GM23338 (cell line): ENCODE results near the gene FMN2. TPM values are rescaled to one million over a fixed set of nuclear protein-coding genes. Genes with fewer than 3 reads are reported as not detected.
A peak's percentile ranks its signal among the peaks of the same experiment; 100 is the strongest.

Source experiments
- ATAC-seq: fragments of 200-7000 bp; cut with Tn5 transposase; 3 replicates; pipeline ENCODE4 v1.9.1; 2020
- DNase-seq: peaks from one replicate; pipeline ENCODE4 v3.0.0-alpha.2; 2015; ENCODE audit warnings: low spot score
- H2AFZ ChIP-seq: fragments of 200-600 bp; sonication (generic); 2 replicates; pipeline ENCODE4 v1.8.0; 2016; ENCODE audit warnings: antibody characterized with exemption, mild to moderate bottlenecking, moderate library complexity
- H3F3A ChIP-seq: fragments of 200-600 bp; sonication (generic); replicated peaks from 2 replicates; pipeline ENCODE4 v1.8.0; 2017; ENCODE audit warnings: antibody characterized with exemption, mixed run types, low read depth
- H3K27ac ChIP-seq: fragments of 200-600 bp; sonication (generic); 2 replicates; pipeline ENCODE4 v1.6.1; 2016; ENCODE audit warnings: low read depth
- H3K27me3 ChIP-seq: fragments of 200-600 bp; sonication (generic); 2 replicates; pipeline ENCODE4 v1.8.0; 2016; ENCODE audit warnings: mild to moderate bottlenecking, mixed run types, moderate library complexity; ENCODE audit not compliant: insufficient read depth
- H3K36me3 ChIP-seq: fragments of 200-600 bp; sonication (generic); 2 replicates; pipeline ENCODE4 v1.8.0; 2016; ENCODE audit warnings: mild to moderate bottlenecking; ENCODE audit not compliant: insufficient read depth
- H3K4me1 ChIP-seq: fragments of 200-600 bp; sonication (generic); 2 replicates; pipeline ENCODE4 v1.8.0; 2016; ENCODE audit warnings: mild to moderate bottlenecking, moderate library complexity; ENCODE audit not compliant: insufficient read depth
- H3K4me2 ChIP-seq: fragments of 200-600 bp; sonication (generic); 2 replicates; pipeline ENCODE4 v1.7.1; 2017; ENCODE audit warnings: mixed run types
- H3K4me3 ChIP-seq: fragments of 200-600 bp; sonication (generic); 2 replicates; pipeline ENCODE4 v1.6.1; 2016; ENCODE audit warnings: mixed run types
- H3K79me2 ChIP-seq: fragments of 200-600 bp; sonication (generic); replicated peaks from 2 replicates; pipeline ENCODE4 v1.8.0; 2017; ENCODE audit warnings: mild to moderate bottlenecking; ENCODE audit not compliant: insufficient read depth
- H3K9me2 ChIP-seq: fragments of 200-600 bp; sonication (generic); 2 replicates; pipeline ENCODE4 v1.8.0; 2017; ENCODE audit not compliant: insufficient read depth
- H4K20me1 ChIP-seq: fragments of 200-600 bp; sonication (generic); replicated peaks from 2 replicates; pipeline ENCODE4 v1.8.0; 2017; ENCODE audit warnings: mild to moderate bottlenecking; ENCODE audit not compliant: insufficient read depth
- H3K27ac Mint-ChIP-seq: 2 replicates; pipeline ENCODE4 v1.8.0; 2020; ENCODE audit warnings: inconsistent platforms, mild to moderate bottlenecking, moderate library complexity, mixed read lengths
- H3K27me3 Mint-ChIP-seq: 3 replicates; pipeline ENCODE4 v1.8.0; 2022; ENCODE audit warnings: low read depth, mild to moderate bottlenecking, moderate library complexity, mixed read lengths, inconsistent platforms; ENCODE audit not compliant: insufficient read depth, poor library complexity
- H3K36me3 Mint-ChIP-seq: 3 replicates; pipeline ENCODE4 v1.8.0; 2021; ENCODE audit warnings: low read depth, mild to moderate bottlenecking, inconsistent platforms, moderate library complexity, mixed read lengths
- H3K4me1 Mint-ChIP-seq: 3 replicates; pipeline ENCODE4 v1.8.0; 2020; ENCODE audit warnings: mild to moderate bottlenecking, inconsistent platforms, mixed read lengths
- H3K4me3 Mint-ChIP-seq: 3 replicates; pipeline ENCODE4 v1.8.0; 2021; ENCODE audit warnings: moderate library complexity, mild to moderate bottlenecking, inconsistent platforms, mixed read lengths
- H3K9me3 Mint-ChIP-seq: 3 replicates; pipeline ENCODE4 v1.8.0; 2020; ENCODE audit warnings: moderate library complexity, mild to moderate bottlenecking, inconsistent platforms, mixed read lengths
- CREB1 ChIP-seq: fragments of 250-450 bp; sonication (Bioruptor Pico); IDR thresholded peaks from 2 replicates; pipeline ENCODE4 v1.5.0; 2020; ENCODE audit warnings: low read depth, mild to moderate bottlenecking, moderate library complexity
- CTCF ChIP-seq, 2 experiments: fragments of 200-600 bp in 1 of 2; sonication (generic) in 1 of 2; conservative IDR thresholded peaks; 2 replicates each; pipeline versions ENCODE4 v1.5.1 to v1.6.1; 2016 to 2017; ENCODE audit warnings: antibody characterized with exemption in 2 of 2, low read depth in 2 of 2, mild to moderate bottlenecking in 2 of 2, moderate library complexity in 1 of 2
- NANOG ChIP-seq: IDR thresholded peaks from 2 replicates; pipeline ENCODE4 v1.6.1; 2016; ENCODE audit warnings: antibody characterized with exemption, borderline replicate concordance
- REST ChIP-seq: IDR thresholded peaks from one replicate; pipeline ENCODE4 v1.6.1; 2018; ENCODE audit warnings: antibody characterized with exemption; ENCODE audit not compliant: unreplicated experiment
- STAT1 ChIP-seq: IDR thresholded peaks from one replicate; pipeline ENCODE4 v1.6.1; 2016; ENCODE audit warnings: antibody characterized with exemption; ENCODE audit not compliant: unreplicated experiment
- ZNF114 ChIP-seq: fragments of 250-450 bp; sonication (Bioruptor Pico); IDR thresholded peaks from 2 replicates; pipeline ENCODE4 v1.5.0; 2020; ENCODE audit warnings: mild to moderate bottlenecking, moderate library complexity
- ZNF331 ChIP-seq: fragments of 250-450 bp; sonication (Bioruptor Pico); IDR thresholded peaks from 2 replicates; pipeline ENCODE4 v1.5.0; 2020; ENCODE audit warnings: low read depth, mild to moderate bottlenecking, moderate library complexity
- ZNF462 ChIP-seq: fragments of 250-450 bp; sonication (Bioruptor Pico); IDR thresholded peaks from 2 replicates; pipeline ENCODE4 v1.5.0; 2020; ENCODE audit warnings: mild to moderate bottlenecking, moderate library complexity
- polyA plus RNA-seq: library from polyadenylated mRNA; unstranded; fragments of >200 nt; fragmentation: Nextera tagmentation; extraction: Ambion mirVana; gene quantifications from 2 replicates; pipeline ENCODE4 v1.2.1, GENCODE V29; 2016
- total RNA-seq: library from RNA; depleted of rRNA; stranded (reverse); fragments of >200 nt; shearing (Covaris generic); gene quantifications from 2 replicates; pipeline ENCODE4 v1.2.3, GENCODE V29; 2014

FMN2 gene
- total and polyA plus RNA-seq, 2 experiments from 2014 or later, result 1.5 to 2.5 TPM

GRCh38 chr1:240254778-240255291, 163.2 kb downstream of the FMN2 start (continued):
- TF ChIP-seq ZNF462 (CRISPR knock-in tag), result no peak
- TF ChIP-seq CTCF (conservative IDR thresholded peaks at IDR 0.05; ENCODE audit: low read depth in 2 of 2), result peak; percentile 14 to 38; a peak in 2 of 4 replicates

GRCh38 chr1:240255922-240256321, 164.2 kb downstream of the FMN2 start:
- H3K4me1 Mint-ChIP-seq, result no peaks in the 10 kb centered on the region
- H3K9me3 Mint-ChIP-seq, result no peaks in the 10 kb centered on the region

More at GRCh38 chr1:240255922-240256321, 164.2 kb downstream of the FMN2 start:
- Mint-ChIP-seq H3K36me3 (no peaks in the 10 kb centered on the region; the same call in 2 of the 3 replicates), H3K27ac (no peak overlapping the region), H3K4me3 (no peak overlapping the region), H3K27me3 (no peaks in the 10 kb centered on the region)
- Histone ChIP-seq H3K9me2 (no peaks in the 10 kb centered on the region), H3K36me3 (no peaks in the 10 kb centered on the region), H3K79me2 (no peaks in the 10 kb centered on the region), H3K27ac (no peak overlapping the region), H3K27me3 (no peaks in the 10 kb centered on the region), H3F3A (no peaks in the 10 kb centered on the region), H3K4me1 (no peaks in the 10 kb centered on the region), H3K4me3 (no peak overlapping the region), H3K4me2 (no peak overlapping the region), H2AFZ (no peak overlapping the region), H4K20me1 (no peaks in the 10 kb centered on the region)
- TF ChIP-seq CREB1, result no peak
- no peak for TF ChIP-seq REST
- TF ChIP-seq NANOG, result no peak
- no peak for TF ChIP-seq ZNF114 (CRISPR knock-in tag)
- TF ChIP-seq STAT1, result no peak
- no peak for TF ChIP-seq ZNF331 (CRISPR knock-in tag)
- ATAC-seq, result no peak
- no peak for DNase-seq
